Esophagus muscularis mucosa (tissue), 4 donors: ENCODE results near the gene ITPRIPL2. TPM values are rescaled to one million over a fixed set of nuclear protein-coding genes. Genes with fewer than 3 reads are reported as not detected.

Experiments
- DNase-seq: peaks from one replicate; pipeline ENCODE4 v3.0.0-alpha.2; 2017; ENCODE audit errors: extremely low spot score
- H3K27ac ChIP-seq, 4 donors: fragments of 200-600 bp; sonication (generic); replicated peaks in 1 of 4; 1 replicate in 3 of 4; 2 replicates in 1 of 4; pipeline ENCODE4 v1.5.1; 2016 to 2019; ENCODE audit warnings: mild to moderate bottlenecking in 1 of 4
- H3K27me3 ChIP-seq, 4 donors: fragments of 200-600 bp; sonication (generic); one replicate each; pipeline versions ENCODE4 v1.5.1 to v1.6.0; 2016 to 2019
- H3K36me3 ChIP-seq, 4 donors: fragments of 200-600 bp; sonication (generic); one replicate each; pipeline ENCODE4 v1.5.1; 2016 to 2019
- H3K4me1 ChIP-seq, 4 donors: fragments of 200-600 bp; sonication (generic); one replicate each; pipeline ENCODE4 v1.5.1; 2016 to 2019
- H3K4me3 ChIP-seq, 4 donors: fragments of 200-600 bp; sonication (generic); 1 replicate in 2 of 4; 2 replicates in 2 of 4; pipeline ENCODE4 v1.5.1; 2016 to 2019; ENCODE audit warnings: mild to moderate bottlenecking in 4 of 4, moderate library complexity in 1 of 4
- H3K9me3 ChIP-seq, 4 donors: fragments of 200-600 bp; sonication (generic); 1 replicate in 3 of 4; 2 replicates in 1 of 4; pipeline ENCODE4 v1.5.1; 2016 to 2019
- EP300 ChIP-seq: sonication (generic); formaldehyde crosslinking; IDR thresholded peaks from one replicate; pipeline ENCODE4 v1.6.1; 2017; ENCODE audit warnings: antibody characterized with exemption
- POLR2A ChIP-seq: fragments of 450-650 bp; IDR thresholded peaks from one replicate; pipeline ENCODE4 v1.6.1; 2017; ENCODE audit warnings: antibody characterized with exemption, moderate library complexity, mild to moderate bottlenecking, low read depth
- POLR2AphosphoS5 ChIP-seq, 2 donors: sonication (generic); formaldehyde crosslinking; IDR thresholded peaks; one replicate each; pipeline ENCODE4 v1.6.1; 2017; ENCODE audit warnings: antibody characterized with exemption in 2 of 2
- WGBS: methylation state at CpG from one replicate; pipeline ENCODE4 v1.1.5; 2018; 5-methylcytosine and 5-hydroxymethylcytosine counted together
- intact Hi-C: fragments of 100-400 bp; cut with DNase I; formaldehyde crosslinking; loops from one replicate; pipeline ENCODE4 v1.15.1; 2023
- total RNA-seq, 4 donors: library from RNA; depleted of rRNA; stranded (reverse); fragments of >200 nt; gene quantifications; one replicate each; pipeline versions ENCODE4 v1.1.0 to v1.2.1, GENCODE V29; 2016
- TF ChIP-seq, protein P1 (sequence below), 3 experiments: fragments of 200-600 bp in 2 of 3; fragments of 450-650 bp in 1 of 3; sonication (generic) in 2 of 3; IDR thresholded peaks; one replicate each; pipeline ENCODE4 v1.5.1; 2017 to 2019; ENCODE audit warnings: antibody characterized with exemption in 3 of 3, mild to moderate bottlenecking in 2 of 3, moderate library complexity in 1 of 3

The ITPRIPL2 gene
- total RNA-seq, 4 donors from 2014 or later = 56.1 to 111 (median 83.2) TPM

DNA sequence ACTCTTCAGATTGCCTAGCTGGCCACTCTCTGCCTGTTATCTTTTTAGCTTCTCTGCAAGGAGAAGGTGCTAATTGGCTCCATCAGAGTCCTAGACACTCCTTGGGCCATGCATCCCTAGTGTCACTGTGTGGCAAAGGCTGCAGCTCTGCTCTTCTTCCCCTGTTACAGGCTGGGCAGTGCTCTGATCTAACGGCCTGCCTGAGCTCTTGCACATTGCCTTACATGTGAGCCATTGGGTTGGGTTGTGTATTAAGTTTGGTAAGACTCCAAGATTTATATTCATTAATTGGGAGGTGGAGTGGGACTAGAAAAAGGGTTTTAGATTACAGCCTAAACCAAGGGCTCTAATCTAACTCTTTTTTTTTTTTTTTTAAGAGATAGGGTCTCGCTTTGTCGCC is 31.2 kb downstream of the ITPRIPL2 start:
- DNase-seq = no peak
- Histone ChIP-seq H3K36me3 (no peaks in the 10 kb centered on the region), H3K4me3 (no peak overlapping the region), H3K27ac (no peak overlapping the region), H3K27me3 (no peaks in the 10 kb centered on the region), H3K4me1 (peaks cover 0 to 4% (median under 1%) of the 10 kb centered on the region in 4 donors), H3K9me3 (peaks cover 0 to 8% (median 4%) of the 10 kb centered on the region in 4 donors)
- WGBS = 63% methylated on average over 3 of the region's 3 CpGs
- intact Hi-C loops = no loop called here
- TF ChIP-seq, protein P1, sequence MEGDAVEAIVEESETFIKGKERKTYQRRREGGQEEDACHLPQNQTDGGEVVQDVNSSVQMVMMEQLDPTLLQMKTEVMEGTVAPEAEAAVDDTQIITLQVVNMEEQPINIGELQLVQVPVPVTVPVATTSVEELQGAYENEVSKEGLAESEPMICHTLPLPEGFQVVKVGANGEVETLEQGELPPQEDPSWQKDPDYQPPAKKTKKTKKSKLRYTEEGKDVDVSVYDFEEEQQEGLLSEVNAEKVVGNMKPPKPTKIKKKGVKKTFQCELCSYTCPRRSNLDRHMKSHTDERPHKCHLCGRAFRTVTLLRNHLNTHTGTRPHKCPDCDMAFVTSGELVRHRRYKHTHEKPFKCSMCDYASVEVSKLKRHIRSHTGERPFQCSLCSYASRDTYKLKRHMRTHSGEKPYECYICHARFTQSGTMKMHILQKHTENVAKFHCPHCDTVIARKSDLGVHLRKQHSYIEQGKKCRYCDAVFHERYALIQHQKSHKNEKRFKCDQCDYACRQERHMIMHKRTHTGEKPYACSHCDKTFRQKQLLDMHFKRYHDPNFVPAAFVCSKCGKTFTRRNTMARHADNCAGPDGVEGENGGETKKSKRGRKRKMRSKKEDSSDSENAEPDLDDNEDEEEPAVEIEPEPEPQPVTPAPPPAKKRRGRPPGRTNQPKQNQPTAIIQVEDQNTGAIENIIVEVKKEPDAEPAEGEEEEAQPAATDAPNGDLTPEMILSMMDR (IDR thresholded peaks at IDR 0.05) = no peak
- TF ChIP-seq POLR2A (no peak), EP300 (no peak), POLR2AphosphoS5 (IDR thresholded peaks at IDR 0.05) (no peak)

DNA sequence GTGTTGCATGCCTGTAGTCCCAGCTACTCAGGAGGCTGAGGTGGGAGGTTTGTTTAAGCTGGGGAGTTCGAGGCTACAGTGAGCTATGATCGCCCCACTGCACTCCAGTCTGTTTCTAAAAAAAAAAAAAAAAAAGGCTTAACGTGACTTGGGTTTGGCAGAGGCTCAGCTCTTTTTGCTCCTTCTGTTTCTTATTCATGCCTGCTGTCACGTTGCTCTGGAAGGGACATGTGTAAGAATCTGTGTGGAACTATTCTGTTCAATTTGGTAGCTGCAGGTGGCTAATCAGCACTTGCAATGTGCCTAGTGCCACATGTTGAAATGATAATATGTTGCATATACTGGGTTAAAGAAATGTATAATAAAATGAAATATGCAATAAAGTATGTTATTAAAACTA is 33.4 kb downstream of the ITPRIPL2 start:
- DNase-seq = no peak
- no peak overlapping the region for H3K27ac ChIP-seq
- H3K9me3 ChIP-seq = peaks cover 0 to 8% (median 4%) of the 10 kb centered on the region in 4 donors
- TF ChIP-seq POLR2AphosphoS5 (IDR thresholded peaks at IDR 0.05) = no peak
- no peak for TF ChIP-seq EP300
- no peak for TF ChIP-seq POLR2A
- TF ChIP-seq, protein P1 (IDR thresholded peaks at IDR 0.05) = no peak
- no peaks in the 10 kb centered on the region for H3K27me3 ChIP-seq
- H3K36me3 ChIP-seq = no peaks in the 10 kb centered on the region
- intact Hi-C loops = no loop called here
- WGBS = 62% methylated on average over 4 of the region's 4 CpGs
- H3K4me1 ChIP-seq = no peaks in the 10 kb centered on the region
- no peak overlapping the region for H3K4me3 ChIP-seq

DNA sequence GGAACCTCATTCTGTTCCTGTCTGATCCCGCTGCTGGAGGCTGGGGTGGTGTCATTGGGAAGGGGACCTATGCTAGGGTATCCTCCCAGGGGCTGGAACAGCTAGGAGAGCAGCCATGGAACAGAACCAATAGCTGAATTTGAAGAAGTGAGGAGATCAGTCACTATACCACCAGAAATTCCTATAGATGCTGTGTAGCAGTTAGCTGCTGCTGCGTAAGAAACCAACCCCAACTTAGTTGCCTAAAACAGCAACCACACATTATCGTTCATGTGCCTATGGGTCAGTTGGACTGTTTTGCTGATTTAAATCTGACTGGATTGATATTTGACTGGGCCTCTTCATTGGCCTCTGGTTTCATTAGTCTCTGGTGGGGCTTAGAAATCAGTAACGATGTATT is 33.9 kb downstream of the ITPRIPL2 start:
- Histone ChIP-seq H3K9me3 (peaks cover 0 to 8% (median 4%) of the 10 kb centered on the region in 4 donors), H3K27ac (no peak overlapping the region), H3K36me3 (no peaks in the 10 kb centered on the region), H3K4me1 (no peaks in the 10 kb centered on the region), H3K4me3 (no peak overlapping the region), H3K27me3 (no peaks in the 10 kb centered on the region)
- intact Hi-C loops = no loop called here
- WGBS = 95% methylated on average over 4 of the region's 4 CpGs
- no peak for DNase-seq
- TF ChIP-seq EP300 (no peak), POLR2A (no peak), POLR2AphosphoS5 (IDR thresholded peaks at IDR 0.05) (no peak)
- TF ChIP-seq, protein P1 (IDR thresholded peaks at IDR 0.05) = no peak

DNA sequence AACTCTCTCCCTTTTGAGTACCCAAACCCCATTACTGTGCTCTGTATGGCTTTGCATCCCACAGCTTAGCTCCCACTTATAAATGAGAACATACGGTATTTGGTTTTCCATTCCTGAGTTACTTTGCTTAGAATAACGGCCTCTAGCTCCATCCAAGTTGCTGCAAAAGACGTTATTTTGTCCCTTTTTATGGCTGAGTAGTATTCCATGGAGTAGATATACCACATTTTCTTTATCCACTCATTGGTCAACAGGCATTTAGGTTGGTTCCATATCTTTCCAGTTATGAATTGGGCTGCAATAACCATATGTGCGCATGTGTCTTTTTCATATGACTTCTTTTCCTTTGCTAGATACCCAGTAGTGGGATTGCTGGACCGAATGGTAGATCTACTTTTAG is 34.4 kb downstream of the ITPRIPL2 start:
- WGBS = 97% methylated on average over 5 of the region's 5 CpGs
- intact Hi-C loops = no loop called here
- no peak for DNase-seq
- peaks cover 0 to 8% (median 4%) of the 10 kb centered on the region in 4 donors for H3K9me3 ChIP-seq
- H3K27me3 ChIP-seq = no peaks in the 10 kb centered on the region
- no peaks in the 10 kb centered on the region for H3K4me1 ChIP-seq
- no peak for TF ChIP-seq POLR2A
- TF ChIP-seq, protein P1 (IDR thresholded peaks at IDR 0.05) = no peak
- TF ChIP-seq EP300 = no peak
- TF ChIP-seq POLR2AphosphoS5 (IDR thresholded peaks at IDR 0.05) = no peak
- H3K27ac ChIP-seq = no peak overlapping the region
- no peaks in the 10 kb centered on the region for H3K36me3 ChIP-seq
- no peak overlapping the region for H3K4me3 ChIP-seq

DNA sequence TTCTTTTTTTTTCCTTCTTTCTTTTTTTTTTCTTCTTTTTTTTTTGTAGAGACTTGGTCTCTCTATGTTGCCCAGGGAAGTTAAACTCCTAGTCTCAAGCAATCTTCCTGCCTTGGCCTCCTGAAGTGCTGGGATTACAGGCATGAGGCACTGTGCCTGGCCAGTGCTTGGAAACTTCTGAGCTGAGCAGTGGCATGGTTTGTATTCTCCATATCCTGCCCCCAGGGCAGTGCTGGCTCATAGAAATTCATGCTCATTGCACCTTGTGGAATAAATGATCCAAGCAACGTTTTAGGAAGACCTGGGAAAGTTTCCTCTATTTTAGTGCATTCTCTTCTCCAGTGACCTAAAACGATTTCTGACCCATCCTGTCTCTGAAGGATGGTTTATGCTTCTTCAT is 37.5 kb downstream of the ITPRIPL2 start:
- Histone ChIP-seq H3K27me3 (no peaks in the 10 kb centered on the region), H3K36me3 (no peaks in the 10 kb centered on the region), H3K4me1 (no peaks in the 10 kb centered on the region), H3K4me3 (no peak overlapping the region), H3K27ac (no peak overlapping the region), H3K9me3 (peaks cover 0 to 15% (median 7%) of the 10 kb centered on the region in 4 donors)
- intact Hi-C loops = loop anchor here (10.0 kb wide), 1 partner anchor 343 kb away; no protein-coding TSS in a partner anchor
- 81% methylated on average over 2 of the region's 2 CpGs for WGBS
- no peak for DNase-seq
- no peak for TF ChIP-seq POLR2A
- TF ChIP-seq, protein P1 (IDR thresholded peaks at IDR 0.05) = no peak
